ENCODE measurements around the gene CYP3A5.
"Not testable (repeated sequence)": the region's sequence is repeated elsewhere in the genome, so short reads cannot be mapped to it uniquely, and the experiment has no call there.

Gene CYP3A5

DNA sequence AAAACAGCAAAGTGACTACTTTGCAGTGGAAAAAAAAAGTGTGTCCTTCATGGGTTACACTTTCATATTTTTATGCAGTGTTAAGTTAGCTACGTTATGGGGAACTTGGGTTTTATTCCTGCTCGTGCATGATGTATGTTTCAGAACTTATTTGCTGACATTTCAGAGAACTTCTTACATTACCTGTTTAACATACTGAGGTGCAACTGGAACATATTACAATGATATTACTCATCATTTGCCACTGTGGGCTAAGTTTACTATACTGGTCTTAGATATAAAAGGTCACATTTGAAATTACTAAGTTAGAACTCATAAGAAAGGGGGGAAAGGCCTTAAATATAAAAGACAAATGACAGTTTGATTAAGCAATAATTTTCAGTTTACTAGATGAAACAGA, 42.4 kb downstream of the CYP3A5 start:
- DNase-seq, result not testable (repeated sequence)

DNA sequence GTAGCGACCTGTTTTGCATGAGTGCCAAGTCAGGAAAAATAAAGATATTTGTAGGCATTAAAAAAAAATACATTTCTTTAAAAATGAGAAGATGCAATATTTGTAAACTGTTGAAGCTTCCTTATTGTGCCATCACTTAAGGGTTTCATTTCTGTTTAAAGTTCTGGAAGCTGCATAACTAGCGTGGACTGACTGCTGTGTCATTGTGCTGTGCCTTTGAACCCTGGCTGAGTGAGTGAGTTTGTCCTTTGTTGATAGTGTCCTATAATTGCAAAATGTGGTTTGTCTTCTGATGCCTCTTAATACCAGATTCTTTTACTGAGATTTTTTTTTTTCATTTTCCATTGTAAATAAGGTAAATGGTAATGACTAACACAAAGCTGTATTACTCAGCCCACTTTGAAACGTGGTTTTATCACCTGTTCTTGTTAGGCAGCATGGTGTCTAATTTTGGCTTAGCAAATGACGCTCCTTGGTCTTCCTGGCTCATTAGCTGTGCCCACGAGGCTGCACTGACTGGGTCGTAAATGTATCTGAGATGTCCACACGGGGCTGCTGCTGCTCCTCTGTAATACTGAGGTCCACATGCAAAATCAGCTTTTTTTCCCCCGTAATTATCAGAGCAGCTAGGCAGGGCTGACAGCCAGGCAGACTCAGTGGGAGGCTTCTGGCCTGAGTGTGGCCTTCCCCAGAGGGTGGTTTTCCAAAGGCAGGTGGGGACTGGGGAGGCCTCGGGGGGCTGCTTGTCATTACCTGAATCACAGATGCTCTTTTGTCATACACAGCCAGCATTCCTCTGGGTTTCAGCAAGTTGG, 48.3 kb downstream of the CYP3A5 start:
- DNase-seq, result no peak

DNA sequence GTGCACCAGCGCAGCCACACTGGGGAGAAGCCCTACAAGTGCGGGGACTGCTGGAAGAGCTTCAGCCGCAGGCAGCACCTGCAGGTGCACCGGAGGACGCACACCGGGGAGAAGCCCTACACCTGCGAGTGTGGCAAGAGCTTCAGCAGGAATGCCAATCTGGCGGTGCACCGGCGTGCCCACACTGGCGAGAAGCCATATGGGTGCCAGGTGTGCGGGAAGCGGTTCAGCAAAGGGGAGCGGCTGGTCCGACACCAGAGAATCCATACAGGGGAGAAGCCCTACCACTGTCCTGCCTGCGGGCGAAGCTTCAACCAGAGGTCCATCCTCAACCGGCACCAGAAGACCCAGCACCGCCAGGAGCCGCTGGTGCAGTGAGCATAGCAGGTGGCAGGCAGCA, 50.2 kb downstream of the CYP3A5 start:
- DNase-seq, result no peak

DNA sequence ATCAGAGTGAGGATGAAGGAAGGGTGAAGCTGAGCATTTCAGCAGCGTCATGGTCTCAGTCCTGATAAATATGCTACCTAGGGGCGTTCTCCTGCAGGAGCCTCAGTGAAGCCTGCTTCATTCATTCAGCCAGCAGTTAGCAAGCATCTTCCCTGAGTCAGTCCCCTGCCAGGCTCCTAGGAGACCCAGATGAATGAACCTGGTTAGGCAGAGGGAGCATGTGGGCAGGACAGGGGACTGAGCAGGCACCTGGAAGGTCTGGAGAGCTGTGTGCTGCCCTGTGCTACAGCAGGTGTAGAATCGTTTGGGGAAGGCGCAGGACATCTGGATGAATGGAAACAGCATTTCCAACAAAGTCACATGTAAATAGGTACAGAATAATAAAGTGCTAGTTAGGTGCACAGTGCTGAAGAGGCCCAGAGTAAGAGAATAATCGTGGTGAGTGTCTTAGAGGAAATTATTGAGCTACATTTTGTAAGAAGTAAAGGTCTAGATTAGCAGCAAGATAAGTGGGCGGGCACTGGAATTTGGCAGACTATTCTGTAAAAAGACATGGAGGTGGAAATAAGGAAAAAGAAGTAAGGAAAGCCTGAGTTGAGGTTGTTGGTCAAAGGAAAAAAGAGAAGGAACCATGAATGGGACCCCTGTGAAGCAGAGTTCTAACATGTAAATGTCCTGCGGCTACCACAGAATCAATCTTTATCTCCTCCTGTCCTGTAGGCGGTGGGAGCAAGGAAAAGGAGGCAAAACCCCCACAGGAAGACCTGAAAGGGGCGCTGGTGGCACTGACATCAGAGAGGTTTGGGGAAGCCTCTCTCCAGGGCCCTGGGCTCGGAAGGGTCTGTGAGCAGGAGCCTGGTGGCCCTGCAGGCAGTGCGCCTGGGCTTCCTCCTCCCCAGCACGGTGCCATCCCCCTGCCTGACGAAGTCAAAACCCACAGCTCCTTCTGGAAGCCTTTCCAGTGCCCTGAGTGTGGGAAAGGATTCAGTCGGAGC, 51.0 kb downstream of the CYP3A5 start:
- DNase-seq, result no peak

DNA sequence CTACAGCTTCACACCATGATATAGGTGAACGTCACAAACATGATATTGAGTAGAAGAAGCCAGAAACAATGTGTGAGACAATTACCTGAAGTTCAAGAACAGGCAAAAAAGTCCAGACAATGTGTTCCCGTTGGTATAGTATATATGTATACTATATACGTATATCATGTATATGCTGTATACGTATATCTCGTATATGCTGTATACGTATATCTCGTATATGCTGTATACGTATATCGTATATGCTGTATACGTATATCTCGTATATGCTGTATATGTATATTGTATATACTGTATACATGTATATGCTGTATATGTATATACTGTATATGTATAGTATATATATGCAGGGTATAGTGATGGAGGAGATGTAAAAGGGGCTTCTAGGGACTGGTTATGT, 52.3 kb downstream of the CYP3A5 start:
- no peak for DNase-seq

DNA sequence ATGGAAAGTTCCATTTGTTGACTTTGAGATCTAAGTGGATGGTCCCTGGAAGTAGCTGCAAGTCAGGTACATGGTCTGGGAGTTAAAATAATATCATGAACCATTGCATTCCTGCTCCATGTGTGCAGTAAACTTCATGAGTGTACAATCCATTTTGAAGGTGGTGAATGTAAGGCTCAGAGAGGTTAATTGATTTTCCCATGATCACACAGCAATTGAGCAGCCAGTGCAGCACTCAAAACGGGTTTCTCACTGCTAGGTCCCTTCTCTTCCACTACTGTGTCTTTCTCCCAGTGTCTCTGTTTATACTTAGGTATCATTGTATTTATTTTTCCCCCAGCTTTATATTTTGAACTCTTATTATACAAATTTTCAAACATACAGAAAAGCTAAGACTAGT, 53.1 kb downstream of the CYP3A5 start:
- DNase-seq, result no peak

DNA sequence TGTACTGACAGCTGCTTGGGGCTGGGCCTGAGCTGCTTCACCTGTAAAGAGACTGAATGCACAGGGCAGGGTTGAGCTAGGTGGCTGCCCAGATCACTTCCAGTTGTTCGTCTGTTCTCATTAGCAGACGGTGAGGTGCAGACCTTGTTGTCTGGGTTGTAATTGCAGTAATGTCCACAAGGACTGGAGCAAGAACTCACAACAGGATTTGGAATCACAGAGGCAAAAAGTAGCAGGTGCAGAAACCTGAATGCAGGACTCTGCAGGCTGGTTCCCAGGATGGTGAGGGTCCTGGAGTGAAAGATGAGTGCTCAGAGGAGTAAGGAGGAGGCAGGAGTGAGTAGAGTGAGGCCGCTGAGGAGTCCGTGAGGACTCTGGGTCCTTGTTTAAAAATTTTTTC, 53.8 kb downstream of the CYP3A5 start:
- DNase-seq, result no peak

DNA sequence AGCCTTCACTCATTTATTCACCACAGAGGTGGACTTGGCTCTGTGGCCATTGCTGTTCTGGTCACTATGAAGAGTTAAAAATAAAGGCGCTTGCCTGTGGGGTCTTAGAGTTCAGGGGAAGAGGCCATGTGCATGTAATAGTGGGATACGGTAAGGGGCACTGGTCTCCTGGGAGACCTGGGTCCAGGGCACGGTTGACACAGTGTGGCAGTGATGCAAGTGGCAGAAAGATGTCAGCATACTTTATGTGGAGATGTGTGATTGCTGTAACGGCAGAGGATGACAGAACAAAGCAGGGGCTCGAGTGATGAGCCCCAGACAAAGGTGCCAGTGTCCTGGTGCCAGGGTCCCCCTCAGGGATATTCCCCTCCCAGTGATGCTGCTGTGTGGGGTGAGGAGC, 54.5 kb downstream of the CYP3A5 start:
- no peak for DNase-seq

DNA sequence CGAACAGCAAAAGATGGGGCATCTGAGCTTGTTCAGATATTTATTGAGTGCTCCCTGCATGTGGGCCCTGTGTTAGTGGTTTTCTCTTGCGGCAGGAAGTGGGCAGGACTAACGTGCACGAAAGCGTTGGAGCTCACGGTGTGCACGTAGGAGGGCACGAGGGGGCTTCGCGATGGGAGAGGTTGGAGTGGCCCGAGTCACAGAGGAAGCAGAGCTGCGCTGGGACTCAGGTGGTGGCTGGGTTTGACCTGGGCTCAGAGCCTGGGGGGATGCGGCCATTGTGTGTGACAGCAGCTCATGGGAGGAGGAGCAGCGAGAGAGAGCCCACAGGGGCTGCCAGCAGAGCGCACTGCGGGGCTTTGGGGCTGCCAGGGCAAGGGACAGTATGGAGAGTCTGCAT, 55.3 kb downstream of the CYP3A5 start:
- DNase-seq, result peak; percentile 36 to 40

DNA sequence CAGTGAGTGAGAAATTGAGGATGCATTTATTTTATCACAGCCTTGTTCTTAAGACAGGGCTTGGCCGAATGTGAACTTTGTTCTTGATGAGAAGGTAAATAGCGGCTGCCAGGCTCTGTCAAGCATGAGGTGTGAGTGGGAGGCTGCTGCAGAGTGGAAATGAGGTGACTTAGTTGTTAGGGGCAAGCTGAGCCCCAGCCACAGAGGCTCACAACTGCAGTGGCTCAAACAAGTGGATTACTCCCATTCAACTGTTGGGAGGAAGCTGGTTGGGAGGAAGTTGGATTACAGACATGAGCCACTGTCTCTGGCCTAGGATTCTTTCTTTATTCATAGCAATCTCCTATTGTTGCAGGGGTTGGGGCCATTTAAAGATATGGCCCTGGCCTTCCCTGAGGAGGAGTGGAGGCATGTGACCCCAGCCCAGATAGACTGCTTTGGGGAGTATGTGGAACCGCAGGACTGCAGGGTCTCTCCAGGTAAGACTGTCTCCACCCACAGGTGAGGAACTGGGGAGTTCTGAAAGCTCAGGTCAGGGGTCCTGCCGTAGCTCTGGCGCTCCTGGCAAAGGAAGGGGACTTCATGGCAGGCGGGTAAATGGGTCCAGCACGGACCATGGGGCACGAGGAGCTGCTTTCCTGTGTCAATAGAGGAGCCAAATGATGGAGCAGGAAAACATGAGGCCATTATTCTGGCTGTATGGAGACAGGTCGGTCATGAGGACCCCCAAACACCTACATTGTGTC, 55.9 kb downstream of the CYP3A5 start:
- DNase-seq, result no peak

DNA sequence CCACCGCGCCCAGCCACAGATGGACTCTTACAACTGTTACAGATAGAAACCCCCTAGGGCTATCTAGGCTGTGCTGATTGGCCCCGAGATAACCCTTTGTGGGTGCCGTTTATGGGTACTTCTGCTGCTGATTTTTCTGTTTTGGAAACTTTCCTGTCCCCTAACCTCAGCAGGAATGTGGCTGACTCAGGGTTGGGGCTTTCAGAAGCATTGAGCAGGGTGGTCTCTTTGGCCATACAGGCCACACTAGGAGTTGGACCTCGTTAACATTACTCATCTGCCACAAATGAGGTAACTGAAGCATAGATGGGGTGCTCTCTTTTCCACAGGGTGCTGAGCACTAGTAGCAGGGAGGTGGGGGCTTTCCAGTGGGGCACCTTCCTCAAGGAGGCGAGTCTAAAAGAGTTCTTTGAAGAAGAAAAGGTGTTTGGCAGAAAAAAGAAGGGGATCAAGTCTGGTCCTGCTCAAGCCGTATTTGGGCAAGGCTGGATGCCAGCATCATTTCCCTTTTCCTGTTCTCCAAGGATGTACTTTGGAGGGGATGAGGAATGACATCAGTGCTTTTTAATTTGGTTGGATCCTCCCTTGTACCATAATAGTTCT, 56.6 kb downstream of the CYP3A5 start:
- DNase-seq, result no peak

DNA sequence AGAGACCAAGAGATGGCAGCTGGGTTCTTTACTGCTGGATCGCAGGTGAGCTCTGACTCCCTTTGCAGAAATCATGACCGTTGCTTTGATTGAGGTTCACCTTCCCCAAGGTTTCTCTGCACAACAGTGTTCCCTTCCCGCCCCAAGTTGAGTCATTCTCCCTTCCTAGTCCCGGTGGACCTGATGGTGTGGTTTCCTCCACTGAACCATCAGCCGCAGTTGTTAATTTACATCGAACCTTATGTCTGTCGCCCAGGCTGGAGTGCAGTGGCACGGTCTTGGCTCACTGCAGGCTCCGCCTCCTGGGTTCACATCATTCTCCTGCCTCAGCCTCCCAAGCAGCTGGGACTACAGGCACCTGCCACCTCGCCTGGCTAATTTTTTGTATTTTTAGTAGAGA, 57.2 kb downstream of the CYP3A5 start:
- no peak for DNase-seq

DNA sequence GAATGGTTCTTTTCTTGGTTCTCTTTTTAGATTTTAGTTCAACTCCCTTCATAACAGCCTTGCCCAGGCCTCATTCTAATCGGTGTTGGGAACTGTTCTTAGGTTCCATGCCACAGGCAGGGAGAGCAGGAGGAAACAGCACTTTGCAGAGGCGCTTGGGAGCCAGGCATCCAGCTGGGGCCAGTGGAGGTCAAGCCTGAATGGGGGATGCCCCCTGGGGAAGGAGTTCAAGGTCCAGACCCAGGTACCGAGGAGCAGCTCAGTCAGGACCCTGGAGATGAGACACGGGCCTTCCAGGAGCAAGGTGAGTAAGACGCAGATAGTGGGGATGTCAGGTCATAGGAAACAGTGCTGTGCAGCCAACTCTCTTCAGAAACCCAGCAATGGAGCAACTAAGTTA, 58.5 kb downstream of the CYP3A5 start:
- DNase-seq, result no peak

DNA sequence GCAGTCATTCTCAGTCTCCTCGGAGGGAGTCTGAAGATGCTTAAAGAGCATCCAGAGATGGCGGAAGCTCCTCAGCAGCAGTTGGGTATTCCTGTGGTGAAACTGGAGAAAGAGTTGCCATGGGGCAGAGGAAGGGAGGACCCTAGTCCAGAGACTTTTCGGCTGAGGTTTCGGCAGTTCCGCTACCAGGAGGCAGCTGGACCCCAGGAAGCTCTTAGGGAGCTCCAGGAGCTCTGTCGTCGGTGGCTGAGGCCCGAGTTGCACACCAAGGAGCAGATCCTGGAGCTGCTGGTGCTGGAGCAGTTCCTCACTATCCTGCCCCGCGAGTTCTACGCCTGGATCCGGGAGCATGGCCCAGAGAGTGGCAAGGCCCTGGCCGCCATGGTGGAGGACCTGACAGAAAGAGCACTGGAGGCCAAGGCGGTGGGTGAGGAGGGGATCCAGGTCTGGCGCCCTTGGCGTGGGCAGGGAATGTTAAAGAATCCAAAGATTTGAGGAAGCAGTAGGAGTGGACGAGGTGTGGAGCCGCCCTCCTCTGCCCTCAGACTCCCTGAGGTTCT, 60.1 kb downstream of the CYP3A5 start:
- no peak for DNase-seq

DNA sequence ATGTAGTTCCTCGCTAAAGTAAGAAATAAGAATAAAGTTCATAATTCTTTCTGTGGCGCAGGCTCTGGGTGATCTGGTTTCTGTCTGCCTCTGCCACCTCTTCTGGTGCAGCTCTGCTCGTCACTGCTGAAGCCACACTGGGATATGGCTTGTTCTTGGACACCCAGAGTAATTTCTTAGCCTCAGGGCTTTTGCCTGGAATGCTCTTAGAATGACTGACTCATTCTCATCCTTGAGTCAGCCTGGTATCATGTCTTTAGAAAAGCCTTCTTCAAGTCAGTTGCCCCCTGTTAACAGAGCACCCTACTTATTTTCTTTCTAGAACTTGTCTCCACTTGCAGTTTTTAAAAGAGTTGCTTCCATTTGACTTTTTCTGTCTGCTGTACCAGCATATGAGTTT, 61.1 kb downstream of the CYP3A5 start:
- DNase-seq, result no peak

DNA sequence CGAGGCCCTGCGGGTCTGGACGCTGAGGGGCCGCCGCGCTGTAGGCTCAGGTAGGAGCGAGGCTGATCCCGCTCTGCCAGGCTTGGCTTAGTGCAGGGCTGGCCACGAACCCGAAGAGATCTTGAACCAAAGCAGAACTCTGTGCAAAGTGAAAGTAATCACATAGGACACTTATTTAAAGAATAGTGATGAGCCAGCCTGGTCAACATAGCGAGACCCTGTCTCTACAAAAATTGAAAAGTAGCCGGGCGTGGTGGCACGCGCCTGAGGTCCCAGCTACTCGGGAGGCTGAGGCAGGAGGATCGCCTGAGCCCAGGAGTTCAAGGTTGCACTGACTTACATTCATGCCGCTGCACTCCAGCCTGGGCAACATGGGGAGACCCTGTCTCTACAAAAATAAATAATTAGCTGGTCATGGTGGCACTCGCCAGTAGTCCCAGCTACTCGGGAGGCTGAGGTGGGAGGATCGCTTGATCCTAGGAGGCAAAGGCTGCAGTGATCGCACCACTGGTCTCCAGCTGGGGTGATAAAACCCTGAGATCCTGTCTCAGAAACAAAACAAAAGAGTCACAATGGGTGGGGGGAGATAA, 62.5 kb downstream of the CYP3A5 start:
- DNase-seq, result no peak

DNA sequence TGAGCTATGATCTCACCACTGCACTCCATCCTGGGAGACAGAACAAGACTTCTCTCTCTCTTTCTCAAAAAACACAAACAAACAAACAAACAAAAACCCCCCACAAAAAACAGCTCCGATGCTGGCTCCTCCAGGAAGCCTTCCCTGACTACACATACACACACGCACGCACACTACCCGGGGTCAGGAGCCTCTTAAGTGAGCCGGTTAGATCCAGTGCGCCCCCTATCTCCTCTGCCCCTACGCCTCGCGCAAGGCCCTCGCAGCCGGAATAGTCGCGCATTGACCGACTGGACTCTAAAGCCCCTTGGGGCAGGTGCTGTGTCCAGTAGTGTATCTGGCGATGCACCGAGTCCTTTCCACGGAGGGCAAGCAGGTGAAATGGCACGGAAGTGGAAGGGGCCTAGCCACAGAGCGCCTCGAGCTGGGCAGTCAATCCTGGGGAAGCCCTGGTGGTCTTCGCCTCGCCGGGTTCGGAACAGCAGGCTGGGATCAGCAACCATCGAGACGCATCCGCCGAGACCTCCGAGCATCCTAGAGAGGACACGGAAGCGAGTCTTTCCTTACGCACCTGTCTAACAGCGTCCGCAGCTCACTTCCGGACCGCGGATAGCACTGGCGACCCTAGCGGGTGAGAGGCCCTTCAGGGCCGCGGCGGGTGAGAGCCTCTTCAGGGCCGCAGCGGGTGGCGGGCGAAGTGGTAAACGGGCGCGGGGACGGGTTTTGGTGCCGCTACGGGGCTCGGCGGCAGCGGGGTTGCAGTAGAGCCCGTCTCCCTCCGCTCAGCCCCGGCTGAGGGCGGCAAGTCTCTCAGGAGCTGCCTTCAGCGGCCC, 63.2 kb downstream of the CYP3A5 start, which contains the start of gene ZSCAN25:
Gene ZSCAN25, plus strand, starts transcription at position 588 of the 833 bp plus-strand sequence. CDS start 2,661 bp downstream, outside the sequence.
- peak; percentile 81 to 82 for DNase-seq

DNA sequence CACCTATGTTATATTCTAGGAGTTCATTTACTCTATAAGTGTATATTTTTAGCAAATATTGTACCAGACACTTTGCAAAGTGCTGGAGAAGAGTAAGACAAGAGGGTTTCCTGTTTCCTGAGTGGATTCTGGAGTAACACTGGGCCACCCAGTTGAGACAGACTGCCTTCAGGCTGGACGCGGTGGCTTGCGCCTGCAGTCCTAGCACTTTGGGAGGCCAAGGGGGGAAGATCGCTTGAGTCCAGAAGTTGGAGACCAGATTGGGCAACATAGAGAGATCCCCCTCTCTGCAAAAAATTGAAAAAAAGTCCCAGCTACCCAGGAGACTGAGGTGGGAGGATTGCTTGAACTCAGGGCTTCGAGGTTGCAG, 63.8 kb downstream of the CYP3A5 start:
- no peak for DNase-seq

DNA sequence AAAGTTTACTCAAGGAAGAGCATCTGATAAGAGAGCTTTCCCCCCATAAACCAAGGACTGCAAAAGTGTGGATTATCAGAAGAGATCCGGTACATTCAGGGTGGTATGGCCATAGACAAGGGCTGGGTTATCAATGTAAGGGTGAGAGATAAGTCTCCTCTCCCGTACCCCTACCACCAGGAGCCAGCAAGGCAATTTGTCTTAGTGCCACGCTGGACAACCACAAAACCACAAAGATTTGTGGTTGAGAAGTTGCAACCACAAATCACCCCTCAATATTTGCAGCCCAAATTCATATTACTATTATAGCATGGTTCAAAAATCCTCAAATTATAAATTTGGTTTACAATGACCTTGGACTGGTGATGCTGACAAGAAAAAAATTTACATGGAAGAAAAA, 65.3 kb downstream of the CYP3A5 start:
- DNase-seq, result no peak

DNA sequence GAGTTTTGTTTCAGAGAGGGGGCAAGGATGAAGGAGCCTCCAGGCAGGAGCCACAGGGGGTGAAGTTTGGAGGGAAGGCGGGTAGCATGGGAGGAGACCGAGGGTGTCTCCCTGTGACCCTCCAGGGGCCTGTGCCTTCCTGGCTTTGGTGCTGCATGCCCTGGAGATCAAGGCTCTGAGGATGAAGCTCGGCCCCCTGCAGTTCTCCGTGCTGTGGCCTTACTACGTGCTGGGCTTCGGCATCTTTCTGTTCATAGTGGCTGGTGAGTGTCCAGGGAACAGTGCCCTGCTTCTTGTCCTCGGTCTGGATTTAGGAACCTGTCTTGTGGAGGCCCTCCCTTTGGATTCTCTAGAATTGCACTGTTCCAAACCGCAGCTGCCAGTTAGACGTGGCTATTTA, 72.2 kb downstream of the CYP3A5 start:
- DNase-seq, result no peak

DNA sequence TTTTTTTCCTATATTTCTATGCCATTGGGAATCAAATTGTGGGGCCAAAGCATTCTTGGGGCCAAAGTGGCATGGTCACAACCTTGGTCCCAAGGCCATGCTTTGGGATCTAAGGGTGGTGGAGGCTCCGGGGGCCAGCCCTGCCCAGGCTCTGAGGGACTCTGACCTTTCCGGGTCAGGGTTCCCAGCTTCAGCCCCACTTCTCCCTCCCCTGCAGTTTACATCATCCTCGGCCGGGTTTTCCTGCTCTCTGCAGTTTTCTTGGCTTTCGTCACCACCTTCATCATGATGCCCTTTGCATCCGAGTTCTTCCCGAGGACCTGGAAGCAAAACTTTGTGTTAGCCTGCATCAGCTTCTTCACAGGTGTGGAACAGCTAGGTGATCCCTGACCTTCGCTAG, 73.3 kb downstream of the CYP3A5 start:
- DNase-seq, result no peak

Measured in activated CD4-positive, alpha-beta T cell treated with anti-CD3 and anti-CD28 coated beads, Interleukin-2, amount 50 U/mL, for 4 hours (primary cell).